DOHH2 (cell line): ENCODE results near the gene RASAL1.

Experiments
- CTCF ChIP-seq: fragments of 200-600 bp; sonication (generic); IDR thresholded peaks from one replicate; pipeline ENCODE4 v1.5.1; 2014; ENCODE audit warnings: antibody characterized with exemption, mild to moderate bottlenecking, low read depth, low read length; ENCODE audit not compliant: poor library complexity, severe bottlenecking
- EZH2phosphoT487 ChIP-seq: fragments of 200-600 bp; sonication (generic); IDR thresholded peaks from 2 replicates; pipeline ENCODE4 v1.6.1; 2017; ENCODE audit warnings: borderline replicate concordance, mild to moderate bottlenecking, antibody characterized with exemption, low read length, moderate library complexity, mixed read lengths

- no peak for TF ChIP-seq CTCF
- no peak for TF ChIP-seq EZH2phosphoT487
These were observed 49.3 kb upstream of the RASAL1 start for GRCh38 chr12:113184900-113185179.
